Liver (tissue), 9 donors: ENCODE data around the gene TIGD2. TPM values are rescaled to one million over a fixed set of nuclear protein-coding genes. Genes with fewer than 3 reads are reported as not detected.

Experiments
- DNase-seq: peaks from one replicate; pipeline ENCODE4 v3.0.0-alpha.2; 2017; ENCODE audit warnings: low spot score
- H3K27ac ChIP-seq, 2 donors: one replicate each; pipeline ENCODE4 v1.7.0; 2013; ENCODE audit warnings: inconsistent platforms in 2 of 2, low read length in 2 of 2, control low read depth in 1 of 2, low read depth in 1 of 2, mild to moderate bottlenecking in 1 of 2
- H3K27me3 ChIP-seq, 4 donors: one replicate each; pipeline versions ENCODE4 v1.6.1 to v1.7.0; 2013; ENCODE audit warnings: low read length in 3 of 4, inconsistent platforms in 1 of 4, mild to moderate bottlenecking in 1 of 4, moderate library complexity in 1 of 4; ENCODE audit not compliant: control insufficient read depth in 4 of 4, insufficient read depth in 4 of 4
- H3K36me3 ChIP-seq, 4 donors: one replicate each; pipeline versions ENCODE4 v1.6.1 to v1.7.0; 2013; ENCODE audit warnings: low read length in 3 of 4, mild to moderate bottlenecking in 3 of 4, low read depth in 1 of 4, moderate library complexity in 1 of 4; ENCODE audit not compliant: control insufficient read depth in 4 of 4, insufficient read depth in 3 of 4
- H3K4me1 ChIP-seq, 4 donors: one replicate each; pipeline versions ENCODE4 v1.6.1 to v1.7.0; 2013; ENCODE audit warnings: low read length in 3 of 4, mild to moderate bottlenecking in 3 of 4, moderate library complexity in 1 of 4; ENCODE audit not compliant: control insufficient read depth in 4 of 4, insufficient read depth in 4 of 4
- H3K4me3 ChIP-seq, 3 donors: one replicate each; pipeline versions ENCODE4 v1.6.1 to v1.7.0; 2013; ENCODE audit warnings: low read length in 3 of 3, control low read depth in 1 of 3, low read depth in 1 of 3, mild to moderate bottlenecking in 1 of 3
- H3K9ac ChIP-seq, 2 donors: one replicate each; pipeline ENCODE4 v1.7.0; 2013; ENCODE audit warnings: low read length in 2 of 2, mild to moderate bottlenecking in 2 of 2, moderate library complexity in 2 of 2, control low read depth in 1 of 2, low read depth in 1 of 2
- H3K9me3 ChIP-seq, 4 donors: one replicate each; pipeline versions ENCODE4 v1.6.1 to v1.7.0; 2013; ENCODE audit warnings: low read length in 3 of 4; ENCODE audit not compliant: control insufficient read depth in 4 of 4
- CTCF ChIP-seq: fragments of 150-350 bp; IDR thresholded peaks from 2 replicates; pipeline ENCODE4 v1.5.1; 2017; ENCODE audit warnings: improper control_type of control experiment, low read depth, low read length; ENCODE audit not compliant: missing input control
- EGR1 ChIP-seq, 2 donors: IDR thresholded peaks; 2 replicates each; pipeline ENCODE4 v1.6.1; 2016 to 2018; ENCODE audit warnings: antibody characterized with exemption in 2 of 2, low read depth in 2 of 2
- FOXA1 ChIP-seq: IDR thresholded peaks from 2 replicates; pipeline ENCODE4 v1.6.1; 2016; ENCODE audit warnings: antibody characterized with exemption
- FOXA2 ChIP-seq: IDR thresholded peaks from 2 replicates; pipeline ENCODE4 v1.6.1; 2016; ENCODE audit warnings: antibody characterized with exemption
- GABPA ChIP-seq, 2 donors: IDR thresholded peaks in 1 of 2; conservative IDR thresholded peaks in 1 of 2; 2 replicates each; pipeline ENCODE4 v1.6.1; 2016; ENCODE audit warnings: antibody characterized with exemption in 2 of 2, mild to moderate bottlenecking in 1 of 2, moderate library complexity in 1 of 2
- HNF4A ChIP-seq, 2 donors: conservative IDR thresholded peaks; 2 replicates each; pipeline ENCODE4 v1.6.1; 2016; ENCODE audit warnings: antibody characterized with exemption in 2 of 2, mild to moderate bottlenecking in 2 of 2
- MAX ChIP-seq: IDR thresholded peaks from 2 replicates; pipeline ENCODE4 v1.6.1; 2016; ENCODE audit warnings: antibody characterized with exemption
- NR2F2 ChIP-seq: IDR thresholded peaks from 2 replicates; pipeline ENCODE4 v1.6.1; 2016; ENCODE audit warnings: antibody characterized with exemption
- RAD21 ChIP-seq, 2 donors: IDR thresholded peaks; 2 replicates each; pipeline ENCODE4 v1.6.1; 2016; ENCODE audit warnings: antibody characterized with exemption in 2 of 2, mild to moderate bottlenecking in 2 of 2
- REST ChIP-seq: IDR thresholded peaks from 2 replicates; pipeline ENCODE4 v1.6.1; 2016; ENCODE audit warnings: antibody characterized with exemption, mild to moderate bottlenecking
- RXRA ChIP-seq, 2 donors: IDR thresholded peaks; 2 replicates each; pipeline ENCODE4 v1.6.1; 2017 to 2018; ENCODE audit warnings: antibody characterized with exemption in 2 of 2, mild to moderate bottlenecking in 1 of 2
- TAF1 ChIP-seq: conservative IDR thresholded peaks from 2 replicates; pipeline ENCODE4 v1.6.1; 2016; ENCODE audit warnings: antibody characterized with exemption, mild to moderate bottlenecking
- ZBTB33 ChIP-seq: IDR thresholded peaks from 2 replicates; pipeline ENCODE4 v1.6.1; 2016; ENCODE audit warnings: antibody characterized with exemption
- WGBS: extraction: QIAGEN DNeasy Blood & Tissue Kit; methylation state at CpG from one replicate; pipeline ENCODE4 v1.1.7; 2013; 5-methylcytosine and 5-hydroxymethylcytosine counted together
- polyA plus RNA-seq, 2 donors: library from polyadenylated mRNA; stranded (reverse) in 1 of 2; unstranded in 1 of 2; fragments of 200-250 nt in 1 of 2; fragments of >200 nt in 1 of 2; fragmentation: Nextera tagmentation in 1 of 2; extraction: Ambion mirVana in 1 of 2; gene quantifications; one replicate each; pipeline versions ENCODE4 v1.2.1 to v1.2.3, GENCODE V29; 2013 to 2015
- total RNA-seq, 2 donors: library from RNA; depleted of rRNA; stranded (reverse); fragments of >200 nt; gene quantifications; one replicate each; pipeline ENCODE4 v1.2.3, GENCODE V29; 2014
- donor health status: healthy.
- donor health status: healthy.
- donor health status: healthy.
- donor health status: healthy.
- donor health status: healthy.

TIGD2 gene
- total and polyA plus RNA-seq, 4 donors = 6.4 to 21.7 (median 9.8) TPM

GRCh38 chr4:89069481-89069880, 41.9 kb upstream of the TIGD2 start:
- Histone ChIP-seq H3K27me3 (no peaks in the 10 kb centered on the region), H3K4me3 (no peak overlapping the region), H3K27ac (no peak overlapping the region), H3K4me1 (no peaks in the 10 kb centered on the region), H3K9ac (no peak overlapping the region), H3K9me3 (no peaks in the 10 kb centered on the region), H3K36me3 (no peaks in the 10 kb centered on the region)
- WGBS = 58% methylated on average over 2 of the region's 2 CpGs
- TF ChIP-seq REST (no peak), FOXA1 (no peak), RXRA (IDR thresholded peaks at IDR 0.05) (no peak), GABPA (IDR thresholded peaks at IDR 0.05 in 1 of 2, conservative IDR thresholded peaks at IDR 0.05 in 1 of 2) (no peak), ZBTB33 (no peak), FOXA2 (no peak), RAD21 (IDR thresholded peaks at IDR 0.05) (no peak), EGR1 (IDR thresholded peaks at IDR 0.05; ENCODE audit: low read depth in 2 of 2) (no peak)
- no peak for DNase-seq

- Histone ChIP-seq H3K27ac (no peak overlapping the region), H3K27me3 (no peaks in the 10 kb centered on the region), H3K4me3 (no peak overlapping the region), H3K36me3 (no peaks in the 10 kb centered on the region), H3K9me3 (no peaks in the 10 kb centered on the region), H3K9ac (no peak overlapping the region), H3K4me1 (no peaks in the 10 kb centered on the region)
- 94% methylated on average over 2 of the region's 2 CpGs for WGBS
- TF ChIP-seq FOXA1 (no peak), FOXA2 (no peak)
- no peak for DNase-seq
Observed at GRCh38 chr4:89070041-89070440, 41.3 kb upstream of the TIGD2 start.

GRCh38 chr4:89071311-89071710, 40.0 kb upstream of the TIGD2 start:
- WGBS = 95% methylated on average over 3 of the region's 3 CpGs
- Histone ChIP-seq H3K9ac (no peak overlapping the region), H3K36me3 (no peaks in the 10 kb centered on the region), H3K4me1 (no peaks in the 10 kb centered on the region), H3K9me3 (no peaks in the 10 kb centered on the region), H3K27me3 (no peaks in the 10 kb centered on the region), H3K27ac (no peak overlapping the region), H3K4me3 (no peak overlapping the region)
- no peak for DNase-seq
- TF ChIP-seq NR2F2 (no peak), FOXA1 (no peak), REST (no peak), HNF4A (conservative IDR thresholded peaks at IDR 0.05) (no peak), MAX (no peak), EGR1 (IDR thresholded peaks at IDR 0.05; ENCODE audit: low read depth in 2 of 2) (no peak), TAF1 (no peak), CTCF (no peak), GABPA (IDR thresholded peaks at IDR 0.05 in 1 of 2, conservative IDR thresholded peaks at IDR 0.05 in 1 of 2) (no peak), FOXA2 (no peak), ZBTB33 (no peak)
